A549 (cell line): ENCODE measurements around the gene CACNA1C. TPM values are rescaled to one million over a fixed set of nuclear protein-coding genes. Genes with fewer than 3 reads are reported as not detected.

ENCODE experiments used
- ATAC-seq, 2 experiments: fragments of 200-7000 bp in 1 of 2; fragments of >200 bp in 1 of 2; cut with Nextera tagmentation in 1 of 2; cut with Tn5 transposase in 1 of 2; 3 replicates each; pipeline versions ENCODE4 v1.8.0 to v1.9.1; 2018 to 2020; ENCODE audit warnings: mild to moderate bottlenecking in 1 of 2, moderate library complexity in 1 of 2
- CTCF ChIA-PET: fragments of 300-600 bp; sonication (Branson Sonifier 250); formaldehyde crosslinking; extraction: SDS; loops from one replicate; lab custom pipeline; 2021; ENCODE audit warnings: antibody characterized with exemption, inconsistent platforms; lab: Yijun Ruan, JAX
- POLR2A ChIA-PET: fragments of 350-600 bp; formaldehyde crosslinking; extraction: SDS; loops from one replicate; lab custom pipeline; 2021; ENCODE audit warnings: antibody characterized with exemption, inconsistent platforms; lab: Yijun Ruan, JAX
- DNase-seq, 2 experiments: peaks; one replicate each; pipeline versions ENCODE4 v3.0.0 to v3.0.0-alpha.2; 2011 to 2016; ENCODE audit warnings: low read depth in 1 of 2, low spot score in 1 of 2
- FAIRE-seq: peaks from 2 replicates; lab custom pipeline; 2011; peaks lifted over from hg19 to GRCh38; lab: Jason Lieb, UNC
- H3K27ac ChIP-seq, 2 experiments: fragments of >200 bp; sonication (Bioruptor Twin); formaldehyde crosslinking; 3 replicates each; pipeline ENCODE4 v1.5.1; 2016 to 2017
- H3K4me1 ChIP-seq: fragments of >200 bp; sonication (Bioruptor Twin); formaldehyde crosslinking; 3 replicates; pipeline ENCODE4 v1.6.1; 2016
- H3K4me2 ChIP-seq: fragments of >200 bp; sonication (Bioruptor Twin); formaldehyde crosslinking; 3 replicates; pipeline ENCODE4 v1.6.1; 2016
- H3K4me3 ChIP-seq: fragments of >200 bp; sonication (Bioruptor Twin); formaldehyde crosslinking; 3 replicates; pipeline ENCODE4 v1.5.1; 2016
- H3K9me3 ChIP-seq: fragments of >200 bp; sonication (Bioruptor Twin); formaldehyde crosslinking; 3 replicates; pipeline ENCODE4 v1.6.1; 2016
- BCL3 ChIP-seq: fragments of >200 bp; sonication (Bioruptor Twin); formaldehyde crosslinking; IDR thresholded peaks from 3 replicates; pipeline ENCODE4 v1.6.1; 2016
- BHLHE40 ChIP-seq: IDR thresholded peaks from 2 replicates; pipeline ENCODE4 v1.6.1; 2012; ENCODE audit warnings: low read depth, low read length, inconsistent platforms
- CHD4 ChIP-seq: fragments of 200-600 bp; sonication (generic); IDR thresholded peaks from 2 replicates; pipeline ENCODE4 v1.6.1; 2016; ENCODE audit warnings: antibody characterized with exemption, mild to moderate bottlenecking, borderline replicate concordance
- CTCF ChIP-seq: fragments of >200 bp; sonication (Bioruptor Twin); formaldehyde crosslinking; IDR thresholded peaks from 3 replicates; pipeline ENCODE4 v1.5.1; 2016
- E2F6 ChIP-seq: IDR thresholded peaks from 2 replicates; pipeline ENCODE4 v1.6.1; 2012; ENCODE audit warnings: low read depth, borderline replicate concordance
- EHF ChIP-seq: fragments of 250-450 bp; sonication (Bioruptor Pico); IDR thresholded peaks from 2 replicates; pipeline ENCODE4 v1.5.0; 2020; ENCODE audit warnings: mild to moderate bottlenecking
- FOSL2 ChIP-seq, 2 experiments: fragments of 450-650 bp in 1 of 2; fragments of >200 bp in 1 of 2; sonication (Bioruptor Twin) in 1 of 2; formaldehyde crosslinking; IDR thresholded peaks; 2 replicates each; pipeline versions ENCODE4 v1.5.0 to v1.6.1; 2016 to 2020; ENCODE audit warnings: mild to moderate bottlenecking in 1 of 2, moderate library complexity in 1 of 2
- HMGXB4 ChIP-seq: fragments of 250-450 bp; sonication (Bioruptor Pico); IDR thresholded peaks from 2 replicates; pipeline ENCODE4 v1.5.0; 2021; ENCODE audit warnings: mild to moderate bottlenecking, moderate library complexity, borderline replicate concordance
- HOXB5 ChIP-seq: fragments of 250-450 bp; sonication (Bioruptor Pico); IDR thresholded peaks from 2 replicates; pipeline ENCODE4 v1.5.0; 2020; ENCODE audit warnings: mild to moderate bottlenecking, moderate library complexity
- KDM1A ChIP-seq: fragments of 200-600 bp; sonication (generic); IDR thresholded peaks from 2 replicates; pipeline ENCODE4 v1.6.1; 2016; ENCODE audit warnings: low read depth, mild to moderate bottlenecking
- KDM5A ChIP-seq: fragments of 200-600 bp; sonication (generic); IDR thresholded peaks from 2 replicates; pipeline ENCODE4 v1.6.1; 2016; ENCODE audit warnings: antibody characterized with exemption, mild to moderate bottlenecking
- MAZ ChIP-seq: fragments of 150-350 bp; IDR thresholded peaks from 2 replicates; pipeline ENCODE4 v1.6.1; 2014; ENCODE audit warnings: antibody characterized with exemption, low read depth, low read length, borderline replicate concordance
- MYC ChIP-seq: IDR thresholded peaks from 2 replicates; pipeline ENCODE4 v1.6.1; 2012; ENCODE audit warnings: mild to moderate bottlenecking, inconsistent platforms, low read length, improper control_type of control experiment, borderline replicate concordance
- NR3C1 ChIP-seq: fragments of >200 bp; sonication (Bioruptor Twin); formaldehyde crosslinking; IDR thresholded peaks from 3 replicates; pipeline ENCODE4 v1.6.1; 2017
- RCOR1 ChIP-seq: fragments of 150-350 bp; IDR thresholded peaks from 2 replicates; pipeline ENCODE4 v1.6.1; 2014; ENCODE audit warnings: antibody characterized with exemption, low read length, low read depth
- RFX5 ChIP-seq: fragments of 450-650 bp; IDR thresholded peaks from 2 replicates; pipeline ENCODE4 v1.7.1; 2014; ENCODE audit warnings: antibody characterized with exemption, mild to moderate bottlenecking, moderate library complexity
- SMC3 ChIP-seq: fragments of >200 bp; sonication (Bioruptor Twin); formaldehyde crosslinking; IDR thresholded peaks from 3 replicates; pipeline ENCODE4 v1.6.1; 2018; ENCODE audit warnings: inconsistent platforms
- TFCP2L1 ChIP-seq: fragments of 250-450 bp; sonication (Bioruptor Pico); IDR thresholded peaks from 2 replicates; pipeline ENCODE4 v1.5.0; 2021; ENCODE audit warnings: mild to moderate bottlenecking
- TP53 ChIP-seq: fragments of 250-450 bp; sonication (Bioruptor Pico); IDR thresholded peaks from 2 replicates; pipeline ENCODE4 v1.5.0; 2021; ENCODE audit warnings: mild to moderate bottlenecking, moderate library complexity
- WGBS: methylation state at CpG from one replicate; pipeline ENCODE4 v1.1.6; 2017; ENCODE audit errors: missing lambda C conversion rate; 5-methylcytosine and 5-hydroxymethylcytosine counted together
- polyA plus RNA-seq, 4 experiments: library from polyadenylated mRNA; depleted of rRNA in 3 of 4; stranded (reverse); fragments of >200 nt; fragmentation: RNase III in 1 of 4; extraction: RNeasy Plus Mini Kit Qiagen cat#74134 plus additional on column Dnase treatment in 1 of 4; gene quantifications; 2 replicates in 3 of 4; 3 replicates in 1 of 4; pipeline ENCODE4 v1.2.3, GENCODE V29; 2011 to 2017

The CACNA1C gene
- polyA plus RNA-seq, 2 of the 4 experiments (the other 2 are of a cell fraction) = not detected

- TF ChIP-seq BHLHE40 (no peak), KDM5A (no peak), RCOR1 (no peak), RFX5 (no peak)
- TF ChIP-seq, all 56 proteins: peak for 0
- DNase-seq (peak; percentile 20 to 29), ATAC-seq (peak; percentile 64 to 73), FAIRE-seq (no peak)
- no peaks in the 10 kb centered on the region for H3K9me3 ChIP-seq
- H3K4me3 ChIP-seq = no peak overlapping the region
- WGBS = 58% methylated on average over 10 of the region's 10 CpGs
- peak overlapping the region; percentile 47 for H3K4me2 ChIP-seq
- CTCF ChIA-PET = interaction anchor here (0.9 to 3.5 kb wide), 15 partner anchors 8 to 839 kb away, joined by 3 to 19 read pairs (median 4); no protein-coding TSS in a partner anchor
- peak overlapping the region in 1 of 2 experiments; percentile 80; a peak in 4 of 6 replicates for H3K27ac ChIP-seq
- H3K4me1 ChIP-seq = peaks cover 14% of the 10 kb centered on the region
- POLR2A ChIA-PET = interaction anchor here (0.6 to 1.3 kb wide), 3 partner anchors 14 to 29 kb away, joined by 3 to 4 read pairs (median 3); no protein-coding TSS in a partner anchor
Measured at GRCh38 chr12:2640281-2640680, 587.5 kb downstream of the CACNA1C start.

GRCh38 chr12:2640709-2641108, 587.9 kb downstream of the CACNA1C start:
- ChIA-PET POLR2A (interaction anchor here (0.6 to 1.3 kb wide), 3 partner anchors 14 to 29 kb away, joined by 3 to 4 read pairs (median 3); no protein-coding TSS in a partner anchor), CTCF (interaction anchor here (0.8 to 3.5 kb wide), 14 partner anchors 9 to 839 kb away, joined by 3 to 19 read pairs (median 4); no protein-coding TSS in a partner anchor)
- no peaks in the 10 kb centered on the region for H3K9me3 ChIP-seq
- ATAC-seq = peak; percentile 98
- H3K4me3 ChIP-seq = no peak overlapping the region
- peaks cover 14% of the 10 kb centered on the region for H3K4me1 ChIP-seq
- 7% methylated on average over 5 of the region's 6 CpGs for WGBS
- H3K27ac ChIP-seq = peak overlapping the region; percentile 21 to 80; a peak in 4 of 6 replicates
- peak; percentile 7 for FAIRE-seq
- peak overlapping the region; percentile 47 for H3K4me2 ChIP-seq
- peak; percentile 72 to 76 for DNase-seq
- TF ChIP-seq FOSL2 (IDR thresholded peaks at IDR 0.05) (peak; percentile 60; the same call in 1 of the 2 replicates), FOSL2 (CRISPR knock-in tag; IDR thresholded peaks at IDR 0.05) (peak; percentile 72), MYC (no peak)

GRCh38 chr12:2641207-2641606, 588.4 kb downstream of the CACNA1C start:
- 59% methylated on average over 6 of the region's 6 CpGs for WGBS
- H3K4me1 ChIP-seq = peaks cover 14% of the 10 kb centered on the region
- no peak for FAIRE-seq
- peak overlapping the region; percentile 47 for H3K4me2 ChIP-seq
- ChIA-PET POLR2A (interaction anchor here (1.1 to 1.3 kb wide), 2 partner anchors 15 to 25 kb away, joined by 3 to 4 read pairs; no protein-coding TSS in a partner anchor), CTCF (interaction anchor here (0.8 to 3.5 kb wide), 11 partner anchors 10 to 415 kb away, joined by 3 to 19 read pairs (median 5); no protein-coding TSS in a partner anchor)
- peak; percentile 43 to 45 for DNase-seq
- peak; percentile 25 to 62; a peak in 4 of 6 replicates for ATAC-seq
- H3K27ac ChIP-seq = peak overlapping the region; percentile 21 to 80; a peak in 4 of 6 replicates
- no peak for TF ChIP-seq EHF (CRISPR knock-in tag)
- TF ChIP-seq CTCF = peak; percentile 19; the same call in 2 of the 3 replicates
- H3K4me3 ChIP-seq = no peak overlapping the region
- H3K9me3 ChIP-seq = no peaks in the 10 kb centered on the region

- H3K27ac ChIP-seq = no peak overlapping the region
- TF ChIP-seq BHLHE40 (no peak), CHD4 (no peak), TFCP2L1 (CRISPR knock-in tag) (no peak), KDM1A (no peak), MAZ (no peak), HOXB5 (no peak), TP53 (CRISPR knock-in tag) (no peak), NR3C1 (no peak), BCL3 (no peak), E2F6 (no peak), HMGXB4 (CRISPR knock-in tag) (no peak), MYC (no peak), SMC3 (no peak)
- TF ChIP-seq, all 56 proteins: peak for 0
- FAIRE-seq = no peak
- peaks cover 14% of the 10 kb centered on the region for H3K4me1 ChIP-seq
- POLR2A ChIA-PET = no interaction called here
- H3K9me3 ChIP-seq = no peaks in the 10 kb centered on the region
- 65% methylated on average over 6 of the region's 6 CpGs for WGBS
- no peak overlapping the region for H3K4me2 ChIP-seq
- CTCF ChIA-PET = interaction anchor here (0.8 to 3.5 kb wide), 5 partner anchors 11 to 36 kb away, joined by 3 to 19 read pairs (median 5); no protein-coding TSS in a partner anchor
- no peak for ATAC-seq
- H3K4me3 ChIP-seq = no peak overlapping the region
- DNase-seq = no peak
Measured at GRCh38 chr12:2641761-2642160, 589.0 kb downstream of the CACNA1C start.
